ENCODE results near the gene BEAN1. TPM values are rescaled to one million over a fixed set of nuclear protein-coding genes. Genes with fewer than 3 reads are reported as not detected.
A peak's percentile ranks its signal among the peaks of the same experiment; 100 is the strongest.

Gene BEAN1
- total and polyA plus RNA-seq, 12 donors: 0.11 to 0.54 (median 0.18) TPM; not detected in 2

GRCh38 chr16:66473654-66474519, 46.8 kb downstream of the BEAN1 start:
- DNase-seq: peak in 1 of 7 donors; percentile 41
- Histone ChIP-seq H3K9me3 (replicated peaks in 1 of 3) (no peaks in the 10 kb centered on the region), H3K27ac (no peak overlapping the region), H3K4me3 (no peak overlapping the region), H3K4me1 (replicated peaks in 1 of 2) (no peaks in the 10 kb centered on the region), H3K36me3 (replicated peaks in 1 of 2) (no peaks in the 10 kb centered on the region), H3K27me3 (no peaks in the 10 kb centered on the region)
- 64 to 76% (median 70%) methylated on average over 4 of the region's 4 CpGs for WGBS, 4 donors
- TF ChIP-seq CTCF (IDR thresholded peaks at IDR 0.05) (no peak), POLR2A (IDR thresholded peaks at IDR 0.05) (no peak)
- intact Hi-C loops (cut with DNase I): loop anchor here in 1 of 2 donors (10.0 kb wide), 1 partner anchor 131 kb away; the partner anchor contains the start of gene CMTM3

- no peak overlapping the region for H3K4me3 ChIP-seq
- H3K27me3 ChIP-seq: no peaks in the 10 kb centered on the region
- intact Hi-C loops (cut with DNase I): loop anchor here (5.0 to 10.0 kb wide), 2 partner anchors 128 to 130 kb away; partner anchors contain the start of gene CMTM3 (in 2 of the 2)
- 24 to 45% (median 32%) methylated on average over 4 of the region's 4 CpGs for WGBS, 4 donors
- DNase-seq: peak in 1 of 7 donors; percentile 45
- no peak overlapping the region for H3K27ac ChIP-seq
- no peaks in the 10 kb centered on the region for H3K36me3 ChIP-seq (replicated peaks in 1 of 2)
- no peaks in the 10 kb centered on the region for H3K4me1 ChIP-seq (replicated peaks in 1 of 2)
- no peaks in the 10 kb centered on the region for H3K9me3 ChIP-seq (replicated peaks in 1 of 3)
- TF ChIP-seq POLR2A (IDR thresholded peaks at IDR 0.05) (no peak), CTCF (IDR thresholded peaks at IDR 0.05) (no peak)
These were observed 47.7 kb downstream of the BEAN1 start for GRCh38 chr16:66474750-66475199.

GRCh38 chr16:66475232-66475631, 48.1 kb downstream of the BEAN1 start:
- Histone ChIP-seq H3K9me3 (replicated peaks in 1 of 3) (no peaks in the 10 kb centered on the region), H3K4me3 (no peak overlapping the region), H3K27me3 (no peaks in the 10 kb centered on the region), H3K36me3 (replicated peaks in 1 of 2) (no peaks in the 10 kb centered on the region), H3K27ac (no peak overlapping the region), H3K4me1 (replicated peaks in 1 of 2) (no peaks in the 10 kb centered on the region)
- WGBS, 4 donors: 72 to 95% (median 86%) methylated on average over 1 to 2 of the region's 2 CpGs
- intact Hi-C loops (cut with DNase I): loop anchor here (5.0 to 10.0 kb wide), 2 partner anchors 127 to 130 kb away; partner anchors contain the start of gene CMTM3 (in 2 of the 2)
- no peak for DNase-seq
- TF ChIP-seq POLR2A (IDR thresholded peaks at IDR 0.05): no peak
- TF ChIP-seq CTCF (IDR thresholded peaks at IDR 0.05): no peak

GRCh38 chr16:66476328-66477027, 49.4 kb downstream of the BEAN1 start:
- peak in 2 of 7 donors; percentile 28 to 45 for DNase-seq
- Histone ChIP-seq H3K36me3 (replicated peaks in 1 of 2) (no peaks in the 10 kb centered on the region), H3K4me3 (no peak overlapping the region), H3K27me3 (no peaks in the 10 kb centered on the region), H3K27ac (no peak overlapping the region), H3K9me3 (replicated peaks in 1 of 3) (no peaks in the 10 kb centered on the region), H3K4me1 (replicated peaks in 1 of 2) (no peaks in the 10 kb centered on the region)
- TF ChIP-seq POLR2A (IDR thresholded peaks at IDR 0.05) (no peak), CTCF (IDR thresholded peaks at IDR 0.05) (no peak)
- WGBS, 4 donors: 43 to 55% (median 55%) methylated on average over 6 to 8 of the region's 8 CpGs
- intact Hi-C loops (cut with DNase I): loop anchor here (5.0 to 10.0 kb wide), 2 partner anchors 126 to 128 kb away; partner anchors contain the start of gene CMTM3 (in 2 of the 2)

All from adrenal gland (tissue), 12 donors.